H1 (cell line): ENCODE measurements around the gene TPSB2. TPM values are rescaled to one million over a fixed set of nuclear protein-coding genes. Genes with fewer than 3 reads are reported as not detected.

Experiments
- CTCF ChIA-PET: fragments of 300-600 bp; sonication (Branson Sonifier 250); formaldehyde crosslinking; loops from one replicate; lab custom pipeline; 2021; ENCODE audit not compliant: partially characterized antibody; lab: Charles Lee
- POLR2A ChIA-PET: fragments of 300-600 bp; sonication (Branson Sonifier 250); formaldehyde crosslinking; loops from one replicate; lab custom pipeline; 2021; ENCODE audit warnings: inconsistent platforms; ENCODE audit not compliant: partially characterized antibody; lab: Charles Lee
- DNase-seq, 2 experiments: peaks; one replicate each; pipeline versions ENCODE4 v3.0.0 to v3.0.0-alpha.2; 2010 to 2022; ENCODE audit warnings: low spot score in 2 of 2, low read depth in 1 of 2, mixed read lengths in 1 of 2
- FAIRE-seq: peaks from 2 replicates; lab custom pipeline; 2011; peaks lifted over from hg19 to GRCh38; lab: Jason Lieb, UNC
- H2AFZ ChIP-seq: 2 replicates; pipeline ENCODE4 v1.8.1; 2012; ENCODE audit warnings: low read length, inconsistent platforms
- H2AK5ac ChIP-seq: 2 replicates; pipeline ENCODE4 v1.6.1; 2013; ENCODE audit warnings: low read depth, low read length
- H2BK120ac ChIP-seq: replicated peaks from 2 replicates; pipeline ENCODE3; 2013; ENCODE audit warnings: low read depth, low read length, inconsistent platforms
- H2BK12ac ChIP-seq: 2 replicates; pipeline ENCODE4 v1.6.1; 2013; ENCODE audit warnings: low read depth, low read length
- H2BK15ac ChIP-seq: 2 replicates; pipeline ENCODE4 v1.6.1; 2013; ENCODE audit warnings: low read length
- H2BK20ac ChIP-seq: 2 replicates; pipeline ENCODE4 v1.6.1; 2013; ENCODE audit warnings: low read length
- H2BK5ac ChIP-seq: 2 replicates; pipeline ENCODE4 v1.6.1; 2013; ENCODE audit warnings: low read depth, low read length
- H3K14ac ChIP-seq: 2 replicates; pipeline ENCODE4 v1.6.1; 2013; ENCODE audit warnings: inconsistent platforms; ENCODE audit not compliant: insufficient read length
- H3K18ac ChIP-seq: 2 replicates; pipeline ENCODE4 v1.6.1; 2013; ENCODE audit warnings: low read length; ENCODE audit errors: extremely low read depth
- H3K23ac ChIP-seq: 2 replicates; pipeline ENCODE4 v1.6.1; 2013; ENCODE audit warnings: inconsistent platforms; ENCODE audit not compliant: insufficient read length
- H3K23me2 ChIP-seq: 2 replicates; pipeline ENCODE4 v1.6.1; 2013; ENCODE audit warnings: low read depth, low read length
- H3K27ac ChIP-seq: 2 replicates; pipeline ENCODE4 v1.6.1; 2011; ENCODE audit warnings: low read depth, low read length, inconsistent platforms
- H3K27me3 ChIP-seq, 4 experiments: replicated peaks in 1 of 4; 1 replicate in 1 of 4; 2 replicates in 3 of 4; pipeline versions ENCODE4 v1.6.1 to v1.8.1; 2011 to 2013; ENCODE audit warnings: low read length in 3 of 4, mild to moderate bottlenecking in 3 of 4, inconsistent platforms in 2 of 4, mixed read lengths in 2 of 4, moderate library complexity in 1 of 4; ENCODE audit not compliant: control insufficient read depth in 3 of 4, insufficient read depth in 3 of 4; ENCODE audit errors: extremely low read depth in 1 of 4
- H3K36me3 ChIP-seq, 4 experiments: 2 replicates each; pipeline versions ENCODE4 v1.6.1 to v1.8.1; 2011 to 2013; ENCODE audit warnings: mild to moderate bottlenecking in 4 of 4, low read length in 3 of 4, moderate library complexity in 2 of 4, control low read depth in 1 of 4, inconsistent platforms in 1 of 4; ENCODE audit not compliant: insufficient read depth in 4 of 4, control insufficient read depth in 2 of 4
- H3K4ac ChIP-seq: replicated peaks from 2 replicates; pipeline ENCODE3; 2013; ENCODE audit warnings: low read length, low read depth, mixed read lengths, inconsistent platforms; ENCODE audit not compliant: insufficient read length
- H3K4me1 ChIP-seq, 4 experiments: replicated peaks in 1 of 4; 1 replicate in 1 of 4; 2 replicates in 3 of 4; pipeline versions ENCODE4 v1.6.1 to v1.8.1; 2011 to 2013; ENCODE audit warnings: low read length in 3 of 4, inconsistent platforms in 2 of 4, mixed read lengths in 1 of 4; ENCODE audit not compliant: insufficient read depth in 4 of 4, control insufficient read depth in 3 of 4
- H3K4me2 ChIP-seq, 2 experiments: 2 replicates each; pipeline versions ENCODE4 v1.6.1 to v1.8.1; 2011 to 2013; ENCODE audit warnings: low read depth in 2 of 2, low read length in 2 of 2, control low read depth in 1 of 2, inconsistent platforms in 1 of 2, mild to moderate bottlenecking in 1 of 2; ENCODE audit not compliant: insufficient read depth in 1 of 2
- H3K4me3 ChIP-seq, 4 experiments: fragments of 200-600, 300-600 bp in 1 of 4; sonication (generic), shearing (Covaris generic), sonication (Bioruptor Twin) in 1 of 4; 2 replicates each; pipeline versions ENCODE4 v1.5.1 to v1.8.1; 2011 to 2016; ENCODE audit warnings: low read length in 4 of 4, low read depth in 3 of 4, control low read depth in 2 of 4, inconsistent platforms in 2 of 4, mild to moderate bottlenecking in 2 of 4, mixed read lengths in 1 of 4, moderate library complexity in 1 of 4; ENCODE audit not compliant: insufficient read depth in 2 of 4; ENCODE audit errors: extremely low read depth in 1 of 4
- H3K56ac ChIP-seq: replicated peaks from 2 replicates; pipeline ENCODE3; 2013; ENCODE audit warnings: low read depth, mild to moderate bottlenecking, mixed read lengths, low read length, inconsistent platforms; ENCODE audit not compliant: insufficient read length
- H3K79me1 ChIP-seq: 2 replicates; pipeline ENCODE4 v1.6.1; 2013; ENCODE audit warnings: low read depth, low read length, control low read depth
- H3K79me2 ChIP-seq, 2 experiments: 2 replicates each; pipeline versions ENCODE4 v1.6.1 to v1.8.1; 2012 to 2013; ENCODE audit warnings: low read length in 2 of 2, mild to moderate bottlenecking in 2 of 2, inconsistent platforms in 1 of 2; ENCODE audit not compliant: insufficient read depth in 2 of 2, control insufficient read depth in 1 of 2
- H3K9ac ChIP-seq, 4 experiments: replicated peaks in 1 of 4; 1 replicate in 1 of 4; 2 replicates in 3 of 4; pipeline versions ENCODE4 v1.6.1 to v1.8.1; 2011 to 2013; ENCODE audit warnings: low read depth in 3 of 4, low read length in 3 of 4, control low read depth in 2 of 4, mild to moderate bottlenecking in 2 of 4, moderate library complexity in 2 of 4, inconsistent platforms in 1 of 4; ENCODE audit errors: extremely low read depth in 1 of 4
- H3K9me3 ChIP-seq, 2 experiments: 2 replicates each; pipeline versions ENCODE4 v1.6.1 to v1.8.1; 2012 to 2013; ENCODE audit warnings: mild to moderate bottlenecking in 2 of 2, moderate library complexity in 2 of 2, control low read depth in 1 of 2, inconsistent platforms in 1 of 2, low read depth in 1 of 2, low read length in 1 of 2, mixed read lengths in 1 of 2; ENCODE audit not compliant: insufficient read depth in 2 of 2
- H4K20me1 ChIP-seq, 2 experiments: replicated peaks in 1 of 2; 2 replicates each; pipeline versions ENCODE3 to v1.8.1; 2011 to 2013; ENCODE audit warnings: inconsistent platforms in 2 of 2, low read length in 2 of 2, mild to moderate bottlenecking in 1 of 2; ENCODE audit not compliant: insufficient read depth in 2 of 2, control insufficient read depth in 1 of 2
- H4K5ac ChIP-seq: 2 replicates; pipeline ENCODE4 v1.6.1; 2013; ENCODE audit warnings: low read length, low read depth, mixed read lengths, inconsistent platforms; ENCODE audit not compliant: insufficient read length
- H4K8ac ChIP-seq: 2 replicates; pipeline ENCODE4 v1.8.0; 2013; ENCODE audit warnings: mild to moderate bottlenecking, moderate library complexity, low read length, inconsistent platforms; ENCODE audit not compliant: insufficient read depth; ENCODE audit errors: extremely low read depth
- H4K91ac ChIP-seq: replicated peaks from 2 replicates; pipeline ENCODE3; 2013; ENCODE audit warnings: low read length, mixed read lengths, inconsistent platforms; ENCODE audit not compliant: insufficient read length
- ATF3 ChIP-seq: IDR thresholded peaks from 2 replicates; pipeline ENCODE4 v1.6.1; 2011; ENCODE audit warnings: low read depth, mild to moderate bottlenecking, low read length; ENCODE audit not compliant: insufficient read depth
- BACH1 ChIP-seq: IDR thresholded peaks from 2 replicates; pipeline ENCODE4 v1.6.1; 2012; ENCODE audit warnings: low read length, improper control_type of control experiment
- BCL11A ChIP-seq, 2 experiments: IDR thresholded peaks; one replicate each; pipeline ENCODE4 v1.6.1; 2011; ENCODE audit warnings: low read depth in 2 of 2, low read length in 2 of 2, mild to moderate bottlenecking in 2 of 2
- CREB1 ChIP-seq: IDR thresholded peaks from 2 replicates; pipeline ENCODE4 v1.6.1; 2012; ENCODE audit warnings: inconsistent platforms
- CTBP2 ChIP-seq: IDR thresholded peaks from 2 replicates; pipeline ENCODE4 v1.7.0; 2011; ENCODE audit warnings: borderline replicate concordance, mild to moderate bottlenecking, moderate library complexity, mixed read lengths, low read length; ENCODE audit not compliant: insufficient read depth, insufficient read length
- EZH2 ChIP-seq: fragments of 200-600 bp; sonication (generic); IDR thresholded peaks from 2 replicates; pipeline ENCODE4 v1.7.1; 2012; ENCODE audit warnings: low read depth, mild to moderate bottlenecking, moderate library complexity, low read length, inconsistent platforms; ENCODE audit not compliant: severe bottlenecking
- POU5F1 ChIP-seq: IDR thresholded peaks from 2 replicates; pipeline ENCODE4 v1.6.1; 2011; ENCODE audit warnings: low read depth, mild to moderate bottlenecking, low read length, moderate library complexity
- RFX5 ChIP-seq: IDR thresholded peaks from 2 replicates; pipeline ENCODE4 v1.6.1; 2011; ENCODE audit warnings: low read depth, low read length, improper control_type of control experiment, borderline replicate concordance
- RNF2 ChIP-seq: fragments of 200-900, 300-1000 bp; sonication (generic); IDR thresholded peaks from 2 replicates; pipeline ENCODE4 v1.7.1; 2016; ENCODE audit warnings: borderline replicate concordance, low read depth, mild to moderate bottlenecking, antibody characterized with exemption, low read length; ENCODE audit not compliant: poor library complexity, severe bottlenecking; ENCODE audit errors: missing control alignments
- SIX5 ChIP-seq: IDR thresholded peaks from 2 replicates; pipeline ENCODE4 v1.6.1; 2011; ENCODE audit warnings: mild to moderate bottlenecking, low read depth, low read length
- WGBS, 2 experiments: shearing (Covaris generic) in 1 of 2; methylation state at CpG; one replicate each; pipeline versions ENCODE4 v1.1.6 to v1.1.7; 2013 to 2015; ENCODE audit warnings: low lambda C conversion rate in 2 of 2, mixed read lengths in 2 of 2, inconsistent platforms in 1 of 2, low coverage in 1 of 2, missing lambda C conversion rate in 1 of 2; ENCODE audit not compliant: insufficient replicate concordance in 2 of 2, insufficient coverage in 1 of 2, insufficient read length in 1 of 2; ENCODE audit errors: extremely low coverage in 1 of 2, missing lambda C conversion rate in 1 of 2; 5-methylcytosine and 5-hydroxymethylcytosine counted together
- polyA plus RNA-seq, 7 experiments: library from polyadenylated mRNA; depleted of rRNA in 3 of 7; stranded (reverse) in 5 of 7; unstranded in 2 of 7; fragments of >200 nt in 5 of 7; fragments of 200-250 nt in 2 of 7; gene quantifications; 1 replicate in 5 of 7; 2 replicates in 1 of 7; 4 replicates in 1 of 7; pipeline versions ENCODE4 v1.2.1 to v1.2.3, GENCODE V29; 2011 to 2013; ENCODE audit warnings: missing spikeins in 2 of 7, mixed read lengths in 2 of 7
- total RNA-seq: library from RNA; stranded (reverse); fragmentation: NEBNext Ultra II Directional; extraction: Animal tissue kit (Norgen Biotek cat#: 25700); gene quantifications from 2 replicates; pipeline ENCODE4 v1.2.1, GENCODE V29; 2021

Gene TPSB2
- total and polyA plus RNA-seq, 2 of the 8 experiments (the other 6 are each of a cell fraction or from before 2014, with no cell fraction given) = 0.08 TPM; not detected in 1

GRCh38 chr16:1259760-1260068 lies 29.7 kb upstream of the TPSB2 start:
- Histone ChIP-seq H2BK15ac (no peak overlapping the region), H3K27ac (no peak overlapping the region), H4K5ac (no peak overlapping the region), H2AK5ac (no peak overlapping the region), H3K23me2 (peaks cover under 1% of the 10 kb centered on the region; the same call in 1 of the 2 replicates), H2AFZ (no peak overlapping the region), H4K8ac (no peak overlapping the region; the same call in none of the 2 replicates), H4K20me1 (peaks cover 0 to 4% of the 10 kb centered on the region in 2 experiments), H3K79me2 (no peaks in the 10 kb centered on the region), H3K36me3 (no peaks in the 10 kb centered on the region; a peak in 1 of 8 replicates), H3K23ac (no peak overlapping the region), H3K4ac (no peak overlapping the region), H3K79me1 (no peaks in the 10 kb centered on the region), H3K4me1 (peaks cover 0 to 11% (median 8%) of the 10 kb centered on the region in 4 experiments; a peak in 6 of 7 replicates), H3K4me3 (no peak overlapping the region), H4K91ac (no peak overlapping the region), H3K18ac (no peak overlapping the region), H3K56ac (no peak overlapping the region), H3K27me3 (peaks cover 0 to 28% (median 14%) of the 10 kb centered on the region in 4 experiments; a peak in 5 of 7 replicates), H3K4me2 (peak overlapping the region in 1 of 2 experiments; percentile 72; a peak in 2 of 4 replicates), H2BK5ac (no peak overlapping the region), H2BK120ac (no peak overlapping the region), H3K9me3 (peaks cover 0 to under 1% of the 10 kb centered on the region in 2 experiments; a peak in 1 of 4 replicates), H3K9ac (no peak overlapping the region), H2BK12ac (no peak overlapping the region), H2BK20ac (no peak overlapping the region), H3K14ac (no peak overlapping the region)
- 77% methylated on average over 9 of the region's 11 CpGs; no CpG with 5 or more reads in 1 of the 2 experiments for WGBS, 2 experiments
- CTCF ChIA-PET = interaction anchor here (1.0 kb wide), 2 partner anchors 24 to 79 kb away, joined by 3 read pairs; no protein-coding TSS in a partner anchor
- FAIRE-seq (no peak), DNase-seq (no peak)
- POLR2A ChIA-PET = interaction anchor here (0.8 kb wide), 1 partner anchor 72 kb away, joined by 3 read pairs; no protein-coding TSS in a partner anchor
- TF ChIP-seq CREB1 (no peak), RNF2 (no peak), SIX5 (no peak), CTBP2 (no peak), BCL11A (IDR thresholded peaks at IDR 0.05; ENCODE audit: low read depth in 2 of 2, low read length in 2 of 2) (no peak), POU5F1 (no peak), RFX5 (no peak), ATF3 (no peak), EZH2 (no peak), BACH1 (no peak)
